Measurements from ENCODE around the gene HEMK1. TPM values are rescaled to one million over a fixed set of nuclear protein-coding genes. Genes with fewer than 3 reads are reported as not detected.

The HEMK1 gene
- total and polyA plus RNA-seq, 7 donors = 6.1 to 16.2 (median 10.0) TPM

GRCh38 chr3:50623840-50624474 lies 54.6 kb downstream of the HEMK1 start:
- intact Hi-C loops (cut with DNase I) = no loop called here
- WGBS, 3 donors = 18 to 41% (median 19%) methylated on average over 6 of the region's 6 CpGs

GRCh38 chr3:50624634-50625033 lies 55.3 kb downstream of the HEMK1 start:
- DNase-seq = no peak
- WGBS, 3 donors = 86 to 98% (median 95%) methylated on average over 2 of the region's 2 CpGs
- no peak for TF ChIP-seq CTCF (IDR thresholded peaks at IDR 0.05)
- H3K27me3 ChIP-seq (ENCODE audit: insufficient read depth in 3 of 3, low read length in 2 of 3) = no peaks in the 10 kb centered on the region
- no peak for ATAC-seq
- peak overlapping the region; percentile 88 for H3K27ac ChIP-seq
- peak overlapping the region; percentile 35 for H3K4me3 ChIP-seq
- H3K4me1 ChIP-seq = peaks cover 85% of the 10 kb centered on the region
- H3K9me3 ChIP-seq = no peaks in the 10 kb centered on the region
- H3K36me3 ChIP-seq (ENCODE audit: insufficient read depth in 1 of 2, low read depth in 1 of 2) = peaks cover under 1 to 18% of the 10 kb centered on the region in 2 donors
- intact Hi-C loops (cut with DNase I) = no loop called here

More at GRCh38 chr3:50623840-50624474, 54.6 kb downstream of the HEMK1 start:
- Histone ChIP-seq H3K4me3 (peak overlapping the region; percentile 12), H3K36me3 (ENCODE audit: insufficient read depth in 1 of 2, low read depth in 1 of 2) (peaks cover 4 to 20% of the 10 kb centered on the region in 2 donors), H3K27ac (peak overlapping the region; percentile 88), H3K27me3 (ENCODE audit: insufficient read depth in 3 of 3, low read length in 2 of 3) (no peaks in the 10 kb centered on the region), H3K9me3 (no peaks in the 10 kb centered on the region), H3K4me1 (peaks cover 85% of the 10 kb centered on the region)
- ATAC-seq (peak in 2 of 4 donors; percentile 4 to 5), DNase-seq (peak in 1 of 2 donors; percentile 64)
- TF ChIP-seq CTCF (IDR thresholded peaks at IDR 0.05) = no peak

- no peak for TF ChIP-seq CTCF (IDR thresholded peaks at IDR 0.05)
- Histone ChIP-seq H3K4me1 (peaks cover 85% of the 10 kb centered on the region), H3K9me3 (no peaks in the 10 kb centered on the region), H3K27me3 (ENCODE audit: insufficient read depth in 3 of 3, low read length in 2 of 3) (no peaks in the 10 kb centered on the region), H3K4me3 (peak overlapping the region; percentile 35), H3K27ac (peak overlapping the region; percentile 88), H3K36me3 (ENCODE audit: insufficient read depth in 1 of 2, low read depth in 1 of 2) (peaks cover 0 to 13% of the 10 kb centered on the region in 2 donors)
- WGBS, 3 donors = 32 to 45% (median 38%) methylated on average over 18 of the region's 18 CpGs
- peak; percentile 79 to 95 for DNase-seq
- intact Hi-C loops (cut with DNase I) = no loop called here
- peak; percentile 74 to 81 (median 78) for ATAC-seq
These were observed 56.2 kb downstream of the HEMK1 start for GRCh38 chr3:50625231-50626182.

GRCh38 chr3:50626401-50626800 lies 57.1 kb downstream of the HEMK1 start:
- H3K9me3 ChIP-seq = no peaks in the 10 kb centered on the region
- H3K36me3 ChIP-seq (ENCODE audit: insufficient read depth in 1 of 2, low read depth in 1 of 2) = peaks cover 0 to 13% of the 10 kb centered on the region in 2 donors
- TF ChIP-seq CTCF (IDR thresholded peaks at IDR 0.05) = no peak
- H3K27ac ChIP-seq = peak overlapping the region; percentile 88
- intact Hi-C loops (cut with DNase I) = no loop called here
- WGBS, 3 donors = 60 to 85% (median 65%) methylated on average over 3 of the region's 3 CpGs
- no peaks in the 10 kb centered on the region for H3K27me3 ChIP-seq (ENCODE audit: insufficient read depth in 3 of 3, low read length in 2 of 3)
- H3K4me1 ChIP-seq = peaks cover 83% of the 10 kb centered on the region
- ATAC-seq (no peak), DNase-seq (no peak)
- no peak overlapping the region for H3K4me3 ChIP-seq

Data from psoas muscle (tissue), 8 donors.